ENCODE results near the gene AIG1.
"Not testable (repeated sequence)": the region's sequence is repeated elsewhere in the genome, so short reads cannot be mapped to it uniquely, and the experiment has no call there.

AIG1 gene

GRCh38 chr6:143243786-143244185 lies 183.1 kb downstream of the AIG1 start:
- no peak for DNase-seq

- no peak for DNase-seq
These were observed 185.0 kb downstream of the AIG1 start for GRCh38 chr6:143245656-143246055.

- not testable (repeated sequence) for DNase-seq
These were observed 185.6 kb downstream of the AIG1 start for GRCh38 chr6:143246166-143246775.

- DNase-seq = no peak
These were observed 186.9 kb downstream of the AIG1 start for GRCh38 chr6:143247586-143247985.

- no peak for DNase-seq
These were observed 187.7 kb downstream of the AIG1 start for GRCh38 chr6:143248359-143248758.

- DNase-seq = no peak
These were observed 190.6 kb downstream of the AIG1 start for GRCh38 chr6:143251288-143251687.

GRCh38 chr6:143252961-143253360 lies 192.3 kb downstream of the AIG1 start:
- no peak for DNase-seq

GRCh38 chr6:143253586-143253985 lies 192.9 kb downstream of the AIG1 start:
- no peak for DNase-seq

- no peak for DNase-seq
These were observed 198.3 kb downstream of the AIG1 start for GRCh38 chr6:143258945-143259344.

GRCh38 chr6:143260857-143261256 lies 200.2 kb downstream of the AIG1 start:
- DNase-seq = no peak

GRCh38 chr6:143261899-143262436 lies 201.3 kb downstream of the AIG1 start:
- no peak for DNase-seq

GRCh38 chr6:143262859-143263258 lies 202.2 kb downstream of the AIG1 start:
- DNase-seq = no peak

GRCh38 chr6:143264379-143264778 lies 203.7 kb downstream of the AIG1 start:
- no peak for DNase-seq

GRCh38 chr6:143264986-143265764 lies 204.5 kb downstream of the AIG1 start:
- no peak for DNase-seq

- DNase-seq = no peak
These were observed 207.1 kb downstream of the AIG1 start for GRCh38 chr6:143267760-143268159.

GRCh38 chr6:143268439-143268838 lies 207.8 kb downstream of the AIG1 start:
- no peak for DNase-seq

GRCh38 chr6:143270026-143270425 lies 209.3 kb downstream of the AIG1 start:
- no peak for DNase-seq

- DNase-seq = no peak
These were observed 210.3 kb downstream of the AIG1 start for GRCh38 chr6:143271024-143271423.

GRCh38 chr6:143276436-143276835 lies 215.7 kb downstream of the AIG1 start:
- DNase-seq = no peak

- DNase-seq = no peak
These were observed 218.7 kb downstream of the AIG1 start for GRCh38 chr6:143279385-143279784.

- DNase-seq = no peak
These were observed 223.4 kb downstream of the AIG1 start for GRCh38 chr6:143283887-143284645.

- DNase-seq = no peak
These were observed 225.6 kb downstream of the AIG1 start for GRCh38 chr6:143286251-143286795.

GRCh38 chr6:143288923-143289322 lies 228.2 kb downstream of the AIG1 start:
- no peak for DNase-seq

All from CD4-positive, alpha-beta T cell treated with Interleukin-4 for 1 hour (primary cell).